Colonic mucosa (tissue), 4 donors: ENCODE measurements around the gene CENPE. TPM values are rescaled to one million over a fixed set of nuclear protein-coding genes. Genes with fewer than 3 reads are reported as not detected.
"Not testable (repeated sequence)": the region's sequence is repeated elsewhere in the genome, so short reads cannot be mapped to it uniquely, and the experiment has no call there.

Experiments
- DNase-seq: peaks from one replicate; pipeline ENCODE4 v3.0.0-alpha.2; 2020
- H3K27ac ChIP-seq: fragments of 200-600 bp; one replicate; pipeline ENCODE4 v1.8.0; 2021
- H3K27me3 ChIP-seq: fragments of 200-600 bp; one replicate; pipeline ENCODE4 v1.8.0; 2021
- H3K36me3 ChIP-seq: fragments of 200-600 bp; one replicate; pipeline ENCODE4 v1.8.0; 2021
- H3K4me1 ChIP-seq: fragments of 200-600 bp; one replicate; pipeline ENCODE4 v1.8.0; 2021; ENCODE audit warnings: mild to moderate bottlenecking
- H3K4me3 ChIP-seq: fragments of 200-600 bp; one replicate; pipeline ENCODE4 v1.8.0; 2021
- H3K9ac ChIP-seq, 2 donors: one replicate each; pipeline ENCODE4 v1.7.0; 2013; ENCODE audit warnings: control low read depth in 2 of 2, low read depth in 2 of 2, low read length in 2 of 2
- H3K9me3 ChIP-seq: fragments of 200-600 bp; one replicate; pipeline ENCODE4 v1.8.0; 2021
- intact Hi-C: fragments of 100-400 bp; cut with DNase I; formaldehyde crosslinking; loops from one replicate; pipeline ENCODE4 v1.14.1; 2022
- total RNA-seq, 2 donors: library from RNA; stranded (reverse); fragmentation: NEBNext Ultra II Directional in 1 of 2; extraction: Animal tissue kit (Norgen Biotek cat#: 25700) in 1 of 2; gene quantifications; one replicate each; pipeline ENCODE4 v1.2.1, GENCODE V29; 2021
- TF ChIP-seq, protein P1 (sequence below): fragments of 200-600 bp; IDR thresholded peaks from one replicate; pipeline ENCODE4 v1.8.0; 2022; ENCODE audit warnings: antibody characterized with exemption, mild to moderate bottlenecking
- donor health status: healthy.
- donor health status: DM: no; HTN: no; CAD: no.
- donor health status: DM: no; HTN: no; CAD: no.

Gene CENPE, protein sequence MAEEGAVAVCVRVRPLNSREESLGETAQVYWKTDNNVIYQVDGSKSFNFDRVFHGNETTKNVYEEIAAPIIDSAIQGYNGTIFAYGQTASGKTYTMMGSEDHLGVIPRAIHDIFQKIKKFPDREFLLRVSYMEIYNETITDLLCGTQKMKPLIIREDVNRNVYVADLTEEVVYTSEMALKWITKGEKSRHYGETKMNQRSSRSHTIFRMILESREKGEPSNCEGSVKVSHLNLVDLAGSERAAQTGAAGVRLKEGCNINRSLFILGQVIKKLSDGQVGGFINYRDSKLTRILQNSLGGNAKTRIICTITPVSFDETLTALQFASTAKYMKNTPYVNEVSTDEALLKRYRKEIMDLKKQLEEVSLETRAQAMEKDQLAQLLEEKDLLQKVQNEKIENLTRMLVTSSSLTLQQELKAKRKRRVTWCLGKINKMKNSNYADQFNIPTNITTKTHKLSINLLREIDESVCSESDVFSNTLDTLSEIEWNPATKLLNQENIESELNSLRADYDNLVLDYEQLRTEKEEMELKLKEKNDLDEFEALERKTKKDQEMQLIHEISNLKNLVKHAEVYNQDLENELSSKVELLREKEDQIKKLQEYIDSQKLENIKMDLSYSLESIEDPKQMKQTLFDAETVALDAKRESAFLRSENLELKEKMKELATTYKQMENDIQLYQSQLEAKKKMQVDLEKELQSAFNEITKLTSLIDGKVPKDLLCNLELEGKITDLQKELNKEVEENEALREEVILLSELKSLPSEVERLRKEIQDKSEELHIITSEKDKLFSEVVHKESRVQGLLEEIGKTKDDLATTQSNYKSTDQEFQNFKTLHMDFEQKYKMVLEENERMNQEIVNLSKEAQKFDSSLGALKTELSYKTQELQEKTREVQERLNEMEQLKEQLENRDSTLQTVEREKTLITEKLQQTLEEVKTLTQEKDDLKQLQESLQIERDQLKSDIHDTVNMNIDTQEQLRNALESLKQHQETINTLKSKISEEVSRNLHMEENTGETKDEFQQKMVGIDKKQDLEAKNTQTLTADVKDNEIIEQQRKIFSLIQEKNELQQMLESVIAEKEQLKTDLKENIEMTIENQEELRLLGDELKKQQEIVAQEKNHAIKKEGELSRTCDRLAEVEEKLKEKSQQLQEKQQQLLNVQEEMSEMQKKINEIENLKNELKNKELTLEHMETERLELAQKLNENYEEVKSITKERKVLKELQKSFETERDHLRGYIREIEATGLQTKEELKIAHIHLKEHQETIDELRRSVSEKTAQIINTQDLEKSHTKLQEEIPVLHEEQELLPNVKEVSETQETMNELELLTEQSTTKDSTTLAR (N-terminal part only)
- total RNA-seq, result 10 to 100 TPM in 1 of 2 donors, 1 to 10 TPM in 1; 9.8 to 23.2 TPM

DNA sequence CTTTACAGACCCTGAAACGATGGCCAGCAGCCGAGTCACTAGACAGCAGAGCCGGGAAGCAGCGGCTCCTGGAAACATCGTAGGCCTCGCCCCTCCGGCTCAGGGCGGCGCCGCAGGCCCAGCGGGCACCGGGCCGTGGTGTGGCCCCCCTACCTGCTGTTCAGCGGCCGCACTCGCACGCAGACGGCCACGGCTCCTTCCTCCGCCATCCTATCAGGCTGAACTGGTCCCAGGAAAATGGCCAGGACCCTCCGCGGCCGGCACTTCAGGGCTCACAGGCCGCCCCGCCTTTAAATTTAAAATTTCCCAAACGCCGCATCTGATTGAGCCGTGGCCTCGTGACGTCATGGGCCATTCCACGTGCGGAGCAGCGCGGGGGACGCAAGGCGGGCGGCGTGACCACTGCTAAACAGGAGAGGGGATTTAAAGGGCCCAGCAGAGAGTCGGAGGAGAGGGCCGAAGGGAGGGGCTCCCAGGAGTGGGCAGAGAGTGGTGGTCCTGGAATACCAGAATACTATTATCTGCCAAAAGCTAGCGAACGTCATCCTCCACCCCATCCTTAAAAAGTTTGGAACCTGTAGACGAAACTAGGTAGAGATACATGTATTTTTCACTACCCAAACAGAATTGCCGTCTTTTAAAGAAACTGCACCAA is at the start of gene CENPE:
Gene CENPE, minus strand, starts transcription at position 233 of the 655 bp plus-strand sequence. Its CDS starts 24 bp downstream, at position 209.
- Histone ChIP-seq H3K4me1 (no peaks in the 10 kb centered on the region), H3K36me3 (no peaks in the 10 kb centered on the region), H3K9me3 (no peaks in the 10 kb centered on the region), H3K27ac (peak within 1 kb of the TSS; percentile 7), H3K9ac (peak within 1 kb of the TSS; percentile 48 to 70), H3K4me3 (peak within 1 kb of the TSS; percentile 99), H3K27me3 (no peaks in the 10 kb centered on the region)
- DNase-seq, result peak; percentile 88
- intact Hi-C loops, result no loop called here
- TF ChIP-seq, protein P1, sequence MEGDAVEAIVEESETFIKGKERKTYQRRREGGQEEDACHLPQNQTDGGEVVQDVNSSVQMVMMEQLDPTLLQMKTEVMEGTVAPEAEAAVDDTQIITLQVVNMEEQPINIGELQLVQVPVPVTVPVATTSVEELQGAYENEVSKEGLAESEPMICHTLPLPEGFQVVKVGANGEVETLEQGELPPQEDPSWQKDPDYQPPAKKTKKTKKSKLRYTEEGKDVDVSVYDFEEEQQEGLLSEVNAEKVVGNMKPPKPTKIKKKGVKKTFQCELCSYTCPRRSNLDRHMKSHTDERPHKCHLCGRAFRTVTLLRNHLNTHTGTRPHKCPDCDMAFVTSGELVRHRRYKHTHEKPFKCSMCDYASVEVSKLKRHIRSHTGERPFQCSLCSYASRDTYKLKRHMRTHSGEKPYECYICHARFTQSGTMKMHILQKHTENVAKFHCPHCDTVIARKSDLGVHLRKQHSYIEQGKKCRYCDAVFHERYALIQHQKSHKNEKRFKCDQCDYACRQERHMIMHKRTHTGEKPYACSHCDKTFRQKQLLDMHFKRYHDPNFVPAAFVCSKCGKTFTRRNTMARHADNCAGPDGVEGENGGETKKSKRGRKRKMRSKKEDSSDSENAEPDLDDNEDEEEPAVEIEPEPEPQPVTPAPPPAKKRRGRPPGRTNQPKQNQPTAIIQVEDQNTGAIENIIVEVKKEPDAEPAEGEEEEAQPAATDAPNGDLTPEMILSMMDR, result no peak

DNA sequence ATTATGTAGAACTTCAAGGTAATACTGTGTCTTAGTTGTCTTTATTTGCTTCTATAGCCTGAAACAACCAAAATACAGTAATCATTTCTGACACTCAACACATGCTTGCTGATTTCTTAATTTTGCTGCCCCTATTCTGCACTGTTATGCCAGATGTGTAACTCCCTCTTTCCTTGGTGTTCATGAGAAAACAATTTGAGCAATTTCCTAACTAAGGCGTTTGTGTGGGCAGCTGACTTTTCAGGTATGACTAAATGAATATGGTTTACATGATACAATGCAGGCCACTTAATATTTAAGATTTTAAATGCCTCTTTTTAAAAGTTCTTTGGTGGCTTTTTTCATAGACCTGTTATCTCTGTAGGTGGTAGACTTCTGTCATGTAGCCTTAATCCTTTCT is 46.1 kb upstream of the CENPE start:
- Histone ChIP-seq H3K27ac (no peak overlapping the region), H3K9ac (no peak overlapping the region), H3K9me3 (no peaks in the 10 kb centered on the region), H3K4me3 (no peak overlapping the region), H3K4me1 (no peaks in the 10 kb centered on the region), H3K27me3 (no peaks in the 10 kb centered on the region), H3K36me3 (no peaks in the 10 kb centered on the region)
- DNase-seq, result no peak
- TF ChIP-seq, protein P1, result no peak
- intact Hi-C loops, result no loop called here

DNA sequence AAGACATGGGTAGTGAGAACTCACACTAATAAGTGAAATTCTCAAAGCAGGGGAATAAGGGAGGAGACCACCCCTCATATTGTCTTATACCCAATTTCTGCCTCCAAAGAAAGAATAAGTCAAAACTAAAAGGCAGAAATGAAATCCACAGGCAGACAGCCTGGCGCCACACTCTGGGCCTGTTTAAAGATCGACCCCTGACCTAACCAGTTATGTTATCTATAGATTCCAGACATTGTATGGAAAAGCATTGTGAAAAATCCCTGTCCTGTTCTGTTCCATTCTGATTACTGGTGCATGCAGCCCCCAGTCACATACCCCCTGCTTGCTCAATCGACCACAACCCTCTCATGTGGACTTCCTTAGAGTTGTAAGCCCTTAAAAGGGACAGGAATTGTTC is 32.8 kb upstream of the CENPE start:
- intact Hi-C loops, H3K4me1 ChIP-seq, H3K4me3 ChIP-seq: not testable (repeated sequence)

DNA sequence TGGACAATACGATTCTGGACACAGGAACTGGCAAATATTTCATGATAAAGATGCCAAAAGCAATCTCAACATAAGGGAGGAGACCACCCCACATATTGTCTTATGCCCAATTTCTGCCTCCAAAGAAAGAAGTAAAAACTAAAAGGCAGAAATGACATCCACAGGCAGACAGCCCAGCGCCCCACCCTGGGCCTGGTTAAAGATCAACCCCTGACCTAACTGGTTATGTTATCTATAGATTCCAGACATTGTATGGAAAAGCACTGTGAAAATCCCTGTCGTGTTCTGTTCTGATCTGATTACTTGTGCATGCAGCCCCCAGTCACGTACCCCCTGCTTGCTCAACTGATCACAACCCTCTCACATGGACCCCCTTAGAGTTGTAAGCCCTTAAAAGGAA is 25.4 kb upstream of the CENPE start:
- intact Hi-C loops, H3K27ac ChIP-seq: not testable (repeated sequence)
- DNase-seq, result peak; percentile 68

More for the DNA sequence above, 32.8 kb upstream of the CENPE start:
- not testable (repeated sequence) for H3K9me3 ChIP-seq, H3K27me3 ChIP-seq, H3K27ac ChIP-seq, DNase-seq, H3K9ac ChIP-seq, H3K36me3 ChIP-seq

DNA sequence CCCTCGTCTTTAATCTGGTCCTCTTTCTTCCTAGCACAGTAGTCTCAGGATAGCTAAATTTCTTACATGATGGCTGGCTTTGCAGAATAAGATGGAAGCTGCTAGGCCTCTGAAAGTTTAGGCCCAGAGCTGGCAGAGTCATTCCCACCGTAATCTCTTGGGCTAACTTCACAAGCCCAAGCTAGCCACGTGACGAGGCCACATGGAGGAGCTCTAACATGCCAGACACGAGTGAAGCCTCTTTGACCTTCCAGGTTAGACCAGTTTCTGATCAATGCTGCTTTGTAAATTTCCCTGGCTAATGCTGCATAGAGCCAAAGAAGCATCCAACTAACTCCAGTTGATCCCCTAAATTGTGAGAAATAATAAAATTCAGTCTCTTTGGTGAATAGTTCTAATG is 9.5 kb upstream of the CENPE start:
- TF ChIP-seq, protein P1, result no peak
- Histone ChIP-seq H3K9me3 (no peaks in the 10 kb centered on the region), H3K4me1 (no peaks in the 10 kb centered on the region), H3K36me3 (no peaks in the 10 kb centered on the region), H3K9ac (no peak overlapping the region), H3K27ac (no peak overlapping the region), H3K27me3 (no peaks in the 10 kb centered on the region), H3K4me3 (no peak overlapping the region)
- intact Hi-C loops, result loop anchor here (10.0 kb wide), 1 partner anchor 707 kb away; no protein-coding TSS in a partner anchor
- no peak for DNase-seq

More for the DNA sequence above, 25.4 kb upstream of the CENPE start:
- not testable (repeated sequence) for H3K27me3 ChIP-seq, H3K9me3 ChIP-seq, H3K4me1 ChIP-seq, H3K9ac ChIP-seq, H3K4me3 ChIP-seq, H3K36me3 ChIP-seq
